ENCODE results near the gene LPIN1. TPM values are rescaled to one million over a fixed set of nuclear protein-coding genes. Genes with fewer than 3 reads are reported as not detected.

Gene LPIN1
- total RNA-seq, 1 experiment from 2014 or later, result 13.9 TPM

- Mint-ChIP-seq H3K36me3 (no peaks in the 10 kb centered on the region), H3K4me3 (no peak overlapping the region), H3K9me3 (no peaks in the 10 kb centered on the region), H3K27ac (no peak overlapping the region), H3K27me3 (ENCODE audit: low read depth) (no peaks in the 10 kb centered on the region), H3K4me1 (no peaks in the 10 kb centered on the region)
- POLR2A ChIA-PET, result no interaction called here
- no peak for ATAC-seq
- no peak for TF ChIP-seq ZNF138 (CRISPR knock-in tag; conservative IDR thresholded peaks at IDR 0.05)
- TF ChIP-seq ZSCAN18 (CRISPR knock-in tag; IDR thresholded peaks at IDR 0.05), result no peak
- TF ChIP-seq ZNF219 (CRISPR knock-in tag; IDR thresholded peaks at IDR 0.05; ENCODE audit: borderline replicate concordance), result no peak
- no peak for TF ChIP-seq ELF4 (CRISPR knock-in tag; IDR thresholded peaks at IDR 0.05; ENCODE audit: low read depth)
- TF ChIP-seq FOXJ3 (CRISPR knock-in tag; IDR thresholded peaks at IDR 0.05; ENCODE audit: borderline replicate concordance), result no peak
- TF ChIP-seq ZNF317 (CRISPR knock-in tag; IDR thresholded peaks at IDR 0.05; ENCODE audit: borderline replicate concordance, low read depth), result no peak
- no peak for TF ChIP-seq MAX (CRISPR knock-in tag; IDR thresholded peaks at IDR 0.05)
- TF ChIP-seq ZNF263 (CRISPR knock-in tag; IDR thresholded peaks at IDR 0.05; ENCODE audit: low read depth), result no peak
- CTCF ChIA-PET, result interaction anchor here (1.0 to 2.5 kb wide), 4 partner anchors 10 to 115 kb away, joined by 3 to 12 read pairs (median 4); no protein-coding TSS in a partner anchor
- DNase-seq (ENCODE audit: low spot score), result no peak
Measured at GRCh38 chr2:11698009-11698922, 48.2 kb upstream of the LPIN1 start.

GRCh38 chr2:11699686-11700670 is 46.5 kb upstream of the LPIN1 start:
- ChIA-PET POLR2A (no interaction called here), CTCF (interaction anchor here (2.5 kb wide), 1 partner anchor 12 kb away, joined by 12 read pairs; no protein-coding TSS in a partner anchor)
- DNase-seq (ENCODE audit: low spot score) (no peak), ATAC-seq (no peak)
- Mint-ChIP-seq H3K27ac (no peak overlapping the region), H3K9me3 (no peaks in the 10 kb centered on the region), H3K4me1 (no peaks in the 10 kb centered on the region), H3K27me3 (ENCODE audit: low read depth) (no peaks in the 10 kb centered on the region), H3K4me3 (no peak overlapping the region), H3K36me3 (no peaks in the 10 kb centered on the region)
- no peak for TF ChIP-seq NR3C1 (CRISPR knock-in tag; conservative IDR thresholded peaks at IDR 0.05; ENCODE audit: low read depth)
- TF ChIP-seq ZSCAN18 (CRISPR knock-in tag; IDR thresholded peaks at IDR 0.05), result no peak
- no peak for TF ChIP-seq ZNF121 (CRISPR knock-in tag; IDR thresholded peaks at IDR 0.05)
- no peak for TF ChIP-seq ZNF138 (CRISPR knock-in tag; conservative IDR thresholded peaks at IDR 0.05)
- no peak for TF ChIP-seq MYBL2 (CRISPR knock-in tag; IDR thresholded peaks at IDR 0.05)
- no peak for TF ChIP-seq KAT7 (CRISPR knock-in tag; IDR thresholded peaks at IDR 0.05; ENCODE audit: borderline replicate concordance)
- no peak for TF ChIP-seq IRF2 (CRISPR knock-in tag; IDR thresholded peaks at IDR 0.05; ENCODE audit: borderline replicate concordance, low read depth)
- TF ChIP-seq AR (CRISPR knock-in tag; IDR thresholded peaks at IDR 0.05), result no peak
- TF ChIP-seq NFYB (CRISPR knock-in tag; conservative IDR thresholded peaks at IDR 0.05; ENCODE audit: low read depth), result no peak
- no peak for TF ChIP-seq ZNF425 (CRISPR knock-in tag; conservative IDR thresholded peaks at IDR 0.05)
